Thymus (tissue), 11 donors: ENCODE results near the gene ATG4B. TPM values are rescaled to one million over a fixed set of nuclear protein-coding genes. Genes with fewer than 3 reads are reported as not detected.

Source experiments
- DNase-seq, 9 donors: peaks; one replicate each; pipeline ENCODE4 v3.0.0-alpha.2; 2013; ENCODE audit warnings: low spot score in 9 of 9, low read depth in 6 of 9, missing footprints in 1 of 9
- H3K27ac ChIP-seq, 2 donors: one replicate each; pipeline ENCODE4 v1.5.1; 2013; ENCODE audit warnings: control low read depth in 1 of 2, low read depth in 1 of 2, low read length in 1 of 2, mild to moderate bottlenecking in 1 of 2, moderate library complexity in 1 of 2
- H3K27me3 ChIP-seq, 2 donors: one replicate each; pipeline ENCODE4 v1.5.1; 2013; ENCODE audit warnings: low read length in 1 of 2; ENCODE audit not compliant: control insufficient read depth in 2 of 2, insufficient read depth in 1 of 2
- H3K36me3 ChIP-seq, 2 donors: one replicate each; pipeline ENCODE4 v1.5.1; 2013; ENCODE audit warnings: low read length in 1 of 2, mild to moderate bottlenecking in 1 of 2, moderate library complexity in 1 of 2; ENCODE audit not compliant: control insufficient read depth in 2 of 2, insufficient read depth in 2 of 2
- H3K4me1 ChIP-seq, 2 donors: one replicate each; pipeline ENCODE4 v1.5.1; 2013; ENCODE audit warnings: low read length in 2 of 2; ENCODE audit not compliant: control insufficient read depth in 2 of 2, insufficient read depth in 2 of 2
- H3K4me3 ChIP-seq, 2 donors: one replicate each; pipeline ENCODE4 v1.5.1; 2013; ENCODE audit warnings: low read length in 2 of 2, control low read depth in 1 of 2, mild to moderate bottlenecking in 1 of 2
- H3K9me3 ChIP-seq, 2 donors: one replicate each; pipeline ENCODE4 v1.5.1; 2013; ENCODE audit warnings: low read length in 1 of 2, mild to moderate bottlenecking in 1 of 2; ENCODE audit not compliant: control insufficient read depth in 2 of 2, insufficient read depth in 1 of 2
- WGBS: extraction: QIAGEN DNeasy Blood & Tissue Kit; methylation state at CpG from one replicate; pipeline ENCODE4 v1.1.7; 2013; 5-methylcytosine and 5-hydroxymethylcytosine counted together
- polyA plus RNA-seq: library from polyadenylated mRNA; stranded (reverse); fragments of 200-250 nt; gene quantifications from one replicate; pipeline ENCODE4 v1.2.3, GENCODE V29; 2013
- total RNA-seq: library from RNA; stranded (reverse); fragments of 120-200 nt; gene quantifications from one replicate; pipeline ENCODE4 v1.2.4, GENCODE V29; 2013
- donor health status: healthy.

Gene ATG4B
- total and polyA plus RNA-seq, 2 donors, result 30.9 to 68.0 TPM

GRCh38 chr2:241645056-241645914 lies 7.8 kb downstream of the ATG4B start:
- 98% methylated on average over 26 of the region's 26 CpGs for WGBS
- H3K4me1 ChIP-seq, result no peaks in the 10 kb centered on the region
- H3K9me3 ChIP-seq, result no peaks in the 10 kb centered on the region
- no peaks in the 10 kb centered on the region for H3K36me3 ChIP-seq
- no peak overlapping the region for H3K27ac ChIP-seq
- no peaks in the 10 kb centered on the region for H3K27me3 ChIP-seq
- no peak overlapping the region for H3K4me3 ChIP-seq
- no peak for DNase-seq

GRCh38 chr2:241645915-241646645 lies 8.6 kb downstream of the ATG4B start:
- WGBS, result 97% methylated on average over 14 of the region's 14 CpGs
- Histone ChIP-seq H3K27ac (no peak overlapping the region), H3K27me3 (no peaks in the 10 kb centered on the region), H3K36me3 (peaks cover 3 to 4% of the 10 kb centered on the region in 2 donors), H3K9me3 (no peaks in the 10 kb centered on the region), H3K4me1 (no peaks in the 10 kb centered on the region), H3K4me3 (no peak overlapping the region)
- DNase-seq, result no peak

DNA sequence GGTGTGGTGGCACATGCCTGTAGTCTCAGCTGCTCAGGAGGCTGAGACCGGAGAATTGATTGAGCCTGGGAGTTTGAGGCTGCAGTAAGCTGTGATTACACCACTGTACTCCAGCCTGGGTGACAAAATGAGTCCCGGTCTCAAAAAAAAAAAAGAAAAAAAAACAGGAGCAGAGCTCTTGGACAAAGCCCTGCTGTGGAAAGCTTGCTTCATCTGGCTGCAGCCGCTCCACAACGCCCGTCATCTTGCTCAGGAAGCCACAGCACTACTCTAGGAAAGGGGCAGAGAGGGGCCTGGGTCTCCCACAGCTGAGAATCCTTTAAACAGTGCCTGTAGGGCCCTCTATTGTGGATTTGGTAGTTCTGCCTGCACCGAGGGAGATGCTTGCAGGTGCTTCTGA lies 11.0 kb downstream of the ATG4B start:
- Histone ChIP-seq H3K9me3 (no peaks in the 10 kb centered on the region), H3K4me3 (no peak overlapping the region), H3K36me3 (peaks cover 17 to 28% of the 10 kb centered on the region in 2 donors), H3K4me1 (no peaks in the 10 kb centered on the region), H3K27me3 (no peaks in the 10 kb centered on the region), H3K27ac (no peak overlapping the region)
- 95% methylated on average over 6 of the region's 6 CpGs for WGBS
- no peak for DNase-seq

- Histone ChIP-seq H3K36me3 (peaks cover 21 to 31% of the 10 kb centered on the region in 2 donors), H3K4me3 (no peak overlapping the region)
- 98% methylated on average over 4 of the region's 4 CpGs for WGBS
Measured at GRCh38 chr2:241649404-241649803, 11.9 kb downstream of the ATG4B start.

DNA sequence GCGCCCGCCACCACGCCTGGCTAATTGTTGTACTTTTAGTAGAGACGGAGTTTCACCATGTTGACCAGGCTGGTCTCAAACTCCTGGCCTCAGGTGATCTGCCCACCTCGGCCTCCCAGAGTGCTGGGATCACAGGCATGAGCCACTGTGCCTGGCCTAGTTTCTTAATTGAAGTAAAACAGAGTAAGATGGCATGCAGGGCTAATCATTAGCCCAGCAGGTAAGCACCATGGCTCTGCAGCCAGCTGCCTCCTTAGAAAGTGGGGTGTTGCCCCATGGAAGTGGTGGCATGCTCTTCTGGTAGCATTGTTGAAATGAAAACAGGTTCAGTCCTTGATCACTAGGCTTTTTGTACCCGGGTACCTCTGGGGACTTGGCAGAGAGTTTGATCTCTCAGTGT lies 12.4 kb downstream of the ATG4B start:
- 98% methylated on average over 6 of the region's 6 CpGs for WGBS

More at GRCh38 chr2:241649404-241649803, 11.9 kb downstream of the ATG4B start:
- Histone ChIP-seq H3K9me3 (no peaks in the 10 kb centered on the region), H3K4me1 (no peaks in the 10 kb centered on the region), H3K27ac (no peak overlapping the region), H3K27me3 (no peaks in the 10 kb centered on the region)
- no peak for DNase-seq

DNA sequence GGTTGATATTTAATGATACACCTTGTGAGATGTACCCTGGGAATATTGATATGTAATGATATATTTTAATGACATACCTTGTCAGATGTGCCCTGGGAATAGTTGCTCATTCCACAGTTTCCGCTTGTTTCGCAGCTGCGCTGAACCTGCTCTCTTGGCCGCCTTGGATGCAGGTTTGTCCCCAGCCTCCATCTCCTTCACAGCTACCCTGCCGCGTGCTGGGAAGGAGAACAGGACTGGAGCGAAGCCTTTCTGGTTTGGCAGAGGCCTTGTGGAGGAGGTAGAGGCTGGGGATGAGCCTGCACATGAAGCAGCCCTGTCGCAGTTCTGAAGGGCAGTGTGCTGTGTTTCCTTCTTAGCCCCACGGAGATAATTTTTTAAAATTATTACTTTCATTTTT lies 14.6 kb downstream of the ATG4B start:
- H3K4me3 ChIP-seq, result no peak overlapping the region
- no peak for DNase-seq
- H3K27ac ChIP-seq, result no peak overlapping the region
- peaks cover 42 to 55% of the 10 kb centered on the region in 2 donors for H3K36me3 ChIP-seq
- H3K27me3 ChIP-seq, result no peaks in the 10 kb centered on the region
- WGBS, result 97% methylated on average over 9 of the region's 9 CpGs
- H3K9me3 ChIP-seq, result no peaks in the 10 kb centered on the region
- H3K4me1 ChIP-seq, result no peaks in the 10 kb centered on the region

More for the DNA sequence above, 12.4 kb downstream of the ATG4B start:
- Histone ChIP-seq H3K27me3 (no peaks in the 10 kb centered on the region), H3K4me1 (no peaks in the 10 kb centered on the region), H3K27ac (no peak overlapping the region), H3K4me3 (no peak overlapping the region), H3K36me3 (peaks cover 26 to 36% of the 10 kb centered on the region in 2 donors), H3K9me3 (no peaks in the 10 kb centered on the region)
- no peak for DNase-seq

DNA sequence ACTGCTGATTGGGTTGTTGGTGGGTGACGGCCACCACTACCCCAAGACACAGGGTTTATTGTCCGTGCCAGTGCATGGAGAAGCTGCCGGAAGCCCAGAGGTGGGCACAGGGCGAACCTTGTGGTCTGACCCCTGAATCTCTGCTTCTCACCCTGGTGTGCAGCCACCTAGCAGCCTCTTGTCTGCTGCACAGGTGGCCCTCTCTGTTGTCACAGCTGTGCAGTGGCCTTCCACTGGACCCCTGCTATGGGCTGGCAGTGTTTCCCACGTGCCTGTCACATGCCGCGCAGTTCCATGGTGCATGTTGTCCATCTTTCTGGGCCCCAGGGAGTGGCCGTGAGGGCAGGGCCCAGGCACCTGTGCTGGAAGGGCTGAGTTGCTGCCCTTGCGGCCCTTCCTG lies 15.2 kb downstream of the ATG4B start:
- no peak overlapping the region for H3K4me3 ChIP-seq
- no peaks in the 10 kb centered on the region for H3K9me3 ChIP-seq
- H3K27me3 ChIP-seq, result no peaks in the 10 kb centered on the region
- no peak overlapping the region for H3K27ac ChIP-seq
- no peak for DNase-seq
- WGBS, result 99% methylated on average over 9 of the region's 9 CpGs
- H3K36me3 ChIP-seq, result peaks cover 45 to 55% of the 10 kb centered on the region in 2 donors
- H3K4me1 ChIP-seq, result no peaks in the 10 kb centered on the region

GRCh38 chr2:241653210-241653750 lies 15.8 kb downstream of the ATG4B start:
- Histone ChIP-seq H3K27me3 (no peaks in the 10 kb centered on the region), H3K36me3 (peaks cover 48 to 60% of the 10 kb centered on the region in 2 donors), H3K9me3 (no peaks in the 10 kb centered on the region), H3K27ac (no peak overlapping the region), H3K4me3 (no peak overlapping the region), H3K4me1 (no peaks in the 10 kb centered on the region)
- no peak for DNase-seq
- WGBS, result 99% methylated on average over 13 of the region's 13 CpGs

GRCh38 chr2:241654551-241654950 lies 17.1 kb downstream of the ATG4B start:
- Histone ChIP-seq H3K27ac (no peak overlapping the region), H3K4me1 (no peaks in the 10 kb centered on the region), H3K27me3 (no peaks in the 10 kb centered on the region), H3K36me3 (peaks cover 56 to 69% of the 10 kb centered on the region in 2 donors), H3K9me3 (no peaks in the 10 kb centered on the region), H3K4me3 (no peak overlapping the region)
- no peak for DNase-seq
- WGBS, result 98% methylated on average over 12 of the region's 12 CpGs
